ENCODE measurements around the gene CHEK2.

DNA sequence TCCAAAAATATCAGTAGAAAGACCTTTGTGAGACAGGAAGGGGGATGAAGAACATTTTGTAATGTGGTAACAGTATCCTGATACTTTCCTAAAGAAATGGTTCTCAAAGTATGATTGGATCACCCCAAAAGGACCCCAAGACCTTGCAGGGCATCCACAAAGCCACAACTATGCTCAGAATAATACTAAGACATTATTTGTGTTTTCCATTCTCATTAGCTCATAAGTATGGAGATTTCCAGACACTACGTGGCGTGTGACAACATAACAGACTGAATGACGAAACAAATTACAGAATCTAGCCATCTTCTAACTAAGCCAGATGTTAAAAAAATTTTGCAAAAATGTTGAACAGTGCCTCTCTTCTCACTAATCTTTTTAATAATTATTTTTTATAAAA is 24.9 kb downstream of the CHEK2 start:
- TF ChIP-seq POLR2AphosphoS5 (IDR thresholded peaks at IDR 0.05; ENCODE audit: low read depth, low read length) (no peak), SPI1 (IDR thresholded peaks at IDR 0.05; ENCODE audit: low read depth, low read length) (no peak), PAX5 (IDR thresholded peaks at IDR 0.05; ENCODE audit: insufficient read depth, low read length, severe bottlenecking) (no peak), POU2F2 (IDR thresholded peaks at IDR 0.05; ENCODE audit: low read depth, low read length) (no peak), TAF1 (IDR thresholded peaks at IDR 0.05; ENCODE audit: low read depth, low read length) (no peak)

Data from GM12891 (cell line).